SU-DHL-6 (cell line): Measurements from ENCODE around the gene MATN3.

Experiments
- H2AFZ ChIP-seq: fragments of 200-600 bp; sonication (generic); 2 replicates; pipeline ENCODE4 v1.6.1; 2014; ENCODE audit warnings: low read depth, mild to moderate bottlenecking, moderate library complexity, mixed read lengths, antibody characterized with exemption, low read length; ENCODE audit not compliant: severe bottlenecking
- H3F3A ChIP-seq: fragments of 200-600 bp; shearing (Covaris generic); 2 replicates; pipeline ENCODE4 v1.6.0; 2016; ENCODE audit warnings: antibody characterized with exemption, mild to moderate bottlenecking; ENCODE audit not compliant: insufficient read depth
- H3K27ac ChIP-seq: fragments of 200-600 bp; sonication (generic); 2 replicates; pipeline ENCODE4 v1.5.1; 2016; ENCODE audit warnings: low read depth, mild to moderate bottlenecking, low read length, moderate library complexity, mixed read lengths
- H3K27me3 ChIP-seq: fragments of 200-600 bp; sonication (generic), shearing (Covaris generic); 2 replicates; pipeline ENCODE4 v1.6.0; 2014; ENCODE audit warnings: mild to moderate bottlenecking, low read length
- H3K36me3 ChIP-seq: fragments of 200-600 bp; sonication (generic); 2 replicates; pipeline ENCODE4 v1.6.1; 2014; ENCODE audit warnings: mild to moderate bottlenecking, low read length, mixed read lengths
- H3K4me2 ChIP-seq: fragments of 300-600, 200-600 bp; shearing (Covaris generic), sonication (generic); 2 replicates; pipeline ENCODE4 v1.6.0; 2014; ENCODE audit warnings: low read length, low read depth, mild to moderate bottlenecking; ENCODE audit not compliant: poor library complexity, severe bottlenecking
- H3K4me3 ChIP-seq: fragments of 200-600 bp; sonication (generic); 2 replicates; pipeline ENCODE4 v1.5.1; 2014; ENCODE audit warnings: antibody characterized with exemption, low read length, mild to moderate bottlenecking, mixed read lengths; ENCODE audit not compliant: insufficient read depth, poor library complexity, severe bottlenecking
- H3K79me2 ChIP-seq: fragments of 200-600 bp; sonication (generic); 2 replicates; pipeline ENCODE4 v1.6.1; 2014; ENCODE audit warnings: mild to moderate bottlenecking, low read length, moderate library complexity; ENCODE audit not compliant: insufficient read depth
- H3K9ac ChIP-seq: fragments of 200-600 bp; sonication (generic); 2 replicates; pipeline ENCODE4 v1.7.0; 2014; ENCODE audit warnings: mild to moderate bottlenecking, low read length
- H3K9me2 ChIP-seq: fragments of 200-600 bp; sonication (generic); replicated peaks from 2 replicates; pipeline ENCODE4 v1.6.1; 2014; ENCODE audit warnings: low read length; ENCODE audit not compliant: insufficient read depth
- H3K9me3 ChIP-seq: fragments of 200-600 bp; sonication (generic); 2 replicates; pipeline ENCODE4 v1.6.1; 2014; ENCODE audit warnings: low read length, mixed read lengths; ENCODE audit not compliant: insufficient read depth
- H4K20me1 ChIP-seq: fragments of 200-600 bp; sonication (generic); 2 replicates; pipeline ENCODE4 v1.6.1; 2014; ENCODE audit warnings: low read depth, mild to moderate bottlenecking, antibody characterized with exemption, low read length, moderate library complexity, mixed read lengths
- EZH2phosphoT487 ChIP-seq: fragments of 200-600 bp; sonication (generic), shearing (Covaris generic); conservative IDR thresholded peaks from 2 replicates; pipeline ENCODE4 v1.6.1; 2018; ENCODE audit warnings: mild to moderate bottlenecking, antibody characterized with exemption, low read length, moderate library complexity, mixed read lengths
- TF ChIP-seq, protein P1 (sequence below): fragments of 200-600 bp; sonication (generic); IDR thresholded peaks from one replicate; pipeline ENCODE4 v1.5.1; 2017; ENCODE audit warnings: antibody characterized with exemption, mild to moderate bottlenecking, low read length, moderate library complexity; ENCODE audit not compliant: insufficient read depth, poor library complexity, severe bottlenecking

MATN3 gene

DNA sequence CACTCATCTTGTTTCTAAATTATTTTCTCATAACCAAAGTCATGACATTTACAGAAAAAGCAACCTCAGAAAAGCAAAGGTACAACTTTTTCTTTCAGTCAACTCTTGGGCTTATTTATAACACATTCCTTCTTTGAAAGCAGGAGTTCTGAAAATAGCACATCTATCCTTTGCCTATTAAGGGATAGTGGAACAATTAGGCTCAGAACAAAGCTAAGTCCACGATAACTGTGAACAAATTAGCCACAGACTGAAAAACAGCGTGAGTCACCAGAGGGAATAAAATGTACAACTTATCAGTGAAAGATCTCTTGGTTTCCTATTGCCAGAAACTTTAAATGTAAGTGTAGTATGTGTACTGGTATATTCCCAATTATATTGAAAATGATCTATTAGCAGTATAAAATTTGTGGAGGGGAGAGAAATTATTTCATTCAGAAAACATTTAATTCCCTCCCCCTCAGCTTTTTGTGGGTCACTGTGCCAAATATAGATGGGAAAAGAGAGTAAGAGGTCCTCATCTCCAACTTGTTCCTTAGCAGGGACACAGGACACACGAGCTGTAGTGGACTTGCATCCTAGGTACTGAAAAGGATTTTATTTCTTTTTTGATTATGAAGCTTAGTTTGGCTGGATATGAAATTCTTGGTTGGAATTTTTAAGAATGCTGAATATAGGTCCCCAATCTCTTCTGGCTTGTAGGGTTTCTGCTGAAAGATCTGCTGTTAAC, 15.4 kb upstream of the MATN3 start:
- no peak overlapping the region for H3K4me3 ChIP-seq
- H3K9me2 ChIP-seq, result no peaks in the 10 kb centered on the region
- peaks cover 17% of the 10 kb centered on the region; the same call in 1 of the 2 replicates for H3K36me3 ChIP-seq
- H3K9me3 ChIP-seq, result no peaks in the 10 kb centered on the region
- no peak overlapping the region for H3K27ac ChIP-seq
- H3F3A ChIP-seq, result no peaks in the 10 kb centered on the region
- no peak overlapping the region for H3K9ac ChIP-seq
- H3K27me3 ChIP-seq, result no peaks in the 10 kb centered on the region
- H3K79me2 ChIP-seq, result no peaks in the 10 kb centered on the region
- no peak overlapping the region for H3K4me2 ChIP-seq
- no peak overlapping the region for H2AFZ ChIP-seq
- TF ChIP-seq EZH2phosphoT487, result no peak
- TF ChIP-seq, protein P1, sequence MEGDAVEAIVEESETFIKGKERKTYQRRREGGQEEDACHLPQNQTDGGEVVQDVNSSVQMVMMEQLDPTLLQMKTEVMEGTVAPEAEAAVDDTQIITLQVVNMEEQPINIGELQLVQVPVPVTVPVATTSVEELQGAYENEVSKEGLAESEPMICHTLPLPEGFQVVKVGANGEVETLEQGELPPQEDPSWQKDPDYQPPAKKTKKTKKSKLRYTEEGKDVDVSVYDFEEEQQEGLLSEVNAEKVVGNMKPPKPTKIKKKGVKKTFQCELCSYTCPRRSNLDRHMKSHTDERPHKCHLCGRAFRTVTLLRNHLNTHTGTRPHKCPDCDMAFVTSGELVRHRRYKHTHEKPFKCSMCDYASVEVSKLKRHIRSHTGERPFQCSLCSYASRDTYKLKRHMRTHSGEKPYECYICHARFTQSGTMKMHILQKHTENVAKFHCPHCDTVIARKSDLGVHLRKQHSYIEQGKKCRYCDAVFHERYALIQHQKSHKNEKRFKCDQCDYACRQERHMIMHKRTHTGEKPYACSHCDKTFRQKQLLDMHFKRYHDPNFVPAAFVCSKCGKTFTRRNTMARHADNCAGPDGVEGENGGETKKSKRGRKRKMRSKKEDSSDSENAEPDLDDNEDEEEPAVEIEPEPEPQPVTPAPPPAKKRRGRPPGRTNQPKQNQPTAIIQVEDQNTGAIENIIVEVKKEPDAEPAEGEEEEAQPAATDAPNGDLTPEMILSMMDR, result no peak
- no peaks in the 10 kb centered on the region for H4K20me1 ChIP-seq

DNA sequence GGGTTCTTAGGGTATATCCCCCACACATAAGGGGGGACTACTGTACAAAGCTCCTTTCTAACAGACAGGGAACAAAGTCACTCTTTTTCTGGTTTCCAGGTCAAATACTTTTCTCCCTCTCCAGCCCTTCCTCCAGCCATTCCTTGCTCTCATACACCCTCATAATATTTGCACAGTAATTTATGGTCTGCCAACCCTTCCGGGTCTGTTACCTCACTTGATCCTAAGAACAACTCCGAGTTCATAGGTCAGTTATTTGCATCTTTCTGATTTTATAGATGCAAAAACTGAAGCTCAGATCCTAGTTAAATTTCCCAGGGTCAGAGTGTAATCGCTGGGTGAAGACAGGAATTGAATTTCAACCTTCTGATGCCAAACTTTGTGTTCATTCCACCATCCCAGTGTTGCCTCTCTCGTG, 14.8 kb upstream of the MATN3 start:
- no peak overlapping the region for H3K9ac ChIP-seq
- H3K9me2 ChIP-seq, result no peaks in the 10 kb centered on the region
- H3K36me3 ChIP-seq, result peaks cover 11% of the 10 kb centered on the region; the same call in 1 of the 2 replicates
- H3K4me3 ChIP-seq, result no peak overlapping the region
- H3K9me3 ChIP-seq, result no peaks in the 10 kb centered on the region
- H3K79me2 ChIP-seq, result no peaks in the 10 kb centered on the region
- no peaks in the 10 kb centered on the region for H4K20me1 ChIP-seq
- H3K4me2 ChIP-seq, result no peak overlapping the region
- no peaks in the 10 kb centered on the region for H3F3A ChIP-seq
- no peak overlapping the region for H2AFZ ChIP-seq
- no peak overlapping the region for H3K27ac ChIP-seq
- no peaks in the 10 kb centered on the region for H3K27me3 ChIP-seq
- TF ChIP-seq EZH2phosphoT487, result no peak
- TF ChIP-seq, protein P1, result no peak

DNA sequence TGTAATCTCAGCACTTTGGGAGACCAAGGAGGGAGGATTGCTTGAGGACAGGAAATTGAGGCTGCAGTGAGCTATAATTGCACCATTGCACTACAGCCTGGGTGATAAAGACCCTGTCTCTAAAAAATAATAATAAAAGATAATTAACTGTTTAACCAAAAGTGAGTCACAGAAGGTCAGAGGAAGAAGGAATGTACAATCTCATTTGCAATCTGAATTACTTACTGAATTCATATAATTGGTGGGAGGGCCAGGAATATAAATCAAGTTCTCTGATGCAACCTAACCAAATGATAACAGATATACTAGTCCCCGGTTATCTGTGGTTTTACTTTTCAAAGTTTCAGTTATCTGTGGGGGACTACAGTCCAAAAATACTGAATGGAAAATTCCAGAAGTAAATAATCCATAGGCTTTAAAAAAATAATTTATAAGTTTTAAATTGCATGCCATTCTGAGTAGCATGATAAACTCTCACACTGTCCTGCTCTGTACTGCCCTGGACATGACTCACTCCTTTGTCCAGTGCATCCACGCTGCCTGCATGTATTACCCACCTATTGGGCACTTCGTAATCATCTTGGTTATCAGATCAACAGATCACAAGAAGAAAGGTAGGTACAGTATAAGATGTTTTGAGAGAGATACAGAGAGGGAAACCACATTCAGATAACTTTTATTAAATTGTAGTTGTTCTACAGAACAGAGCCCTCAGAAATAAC, 12.8 kb upstream of the MATN3 start:
- H3F3A ChIP-seq, result no peaks in the 10 kb centered on the region
- H2AFZ ChIP-seq, result no peak overlapping the region
- no peak overlapping the region for H3K27ac ChIP-seq
- H4K20me1 ChIP-seq, result no peaks in the 10 kb centered on the region
- H3K9ac ChIP-seq, result no peak overlapping the region
- no peaks in the 10 kb centered on the region for H3K9me2 ChIP-seq
- no peak overlapping the region for H3K4me2 ChIP-seq
- TF ChIP-seq, protein P1, result no peak
- TF ChIP-seq EZH2phosphoT487, result no peak
- H3K79me2 ChIP-seq, result no peaks in the 10 kb centered on the region
- peaks cover 4% of the 10 kb centered on the region; the same call in 1 of the 2 replicates for H3K36me3 ChIP-seq
- no peaks in the 10 kb centered on the region for H3K27me3 ChIP-seq
- H3K9me3 ChIP-seq, result peaks cover 4% of the 10 kb centered on the region; the same call in 1 of the 2 replicates
- H3K4me3 ChIP-seq, result no peak overlapping the region
